ENCODE measurements around the gene CFAP119.

The CFAP119 gene

GRCh38 chr16:30760577-30761426, 1.1 kb downstream of the CFAP119 start:
- Mint-ChIP-seq H3K27ac (peak overlapping the region; percentile 77), H3K9me3 (no peaks in the 10 kb centered on the region), H3K4me1 (ENCODE audit: low read depth) (peaks cover 22% of the 10 kb centered on the region), H3K27me3 (ENCODE audit: low read depth) (no peaks in the 10 kb centered on the region), H3K36me3 (ENCODE audit: low read depth) (peaks cover 12% of the 10 kb centered on the region), H3K4me3 (peak overlapping the region; percentile 86)

GRCh38 chr16:30760001-30760559, 1.8 kb downstream of the CFAP119 start:
- Mint-ChIP-seq H3K27me3 (ENCODE audit: low read depth) (no peaks in the 10 kb centered on the region), H3K4me3 (peak overlapping the region; percentile 0), H3K4me1 (ENCODE audit: low read depth) (peaks cover 22% of the 10 kb centered on the region), H3K27ac (no peak overlapping the region), H3K9me3 (no peaks in the 10 kb centered on the region), H3K36me3 (ENCODE audit: low read depth) (peaks cover 10% of the 10 kb centered on the region)

- Mint-ChIP-seq H3K36me3 (ENCODE audit: low read depth) (peaks cover 7% of the 10 kb centered on the region), H3K27me3 (ENCODE audit: low read depth) (no peaks in the 10 kb centered on the region), H3K27ac (no peak overlapping the region), H3K4me1 (ENCODE audit: low read depth) (peaks cover 22% of the 10 kb centered on the region), H3K9me3 (no peaks in the 10 kb centered on the region), H3K4me3 (no peak overlapping the region)
Observed at GRCh38 chr16:30758988-30759491, 2.8 kb downstream of the CFAP119 start.

- Mint-ChIP-seq H3K36me3 (ENCODE audit: low read depth) (peaks cover 8% of the 10 kb centered on the region), H3K4me1 (ENCODE audit: low read depth) (peaks cover 8% of the 10 kb centered on the region), H3K9me3 (no peaks in the 10 kb centered on the region), H3K27me3 (ENCODE audit: low read depth) (no peaks in the 10 kb centered on the region), H3K27ac (no peak overlapping the region), H3K4me3 (no peak overlapping the region)
Observed at GRCh38 chr16:30757316-30757715, 4.5 kb downstream of the CFAP119 start.

GRCh38 chr16:30756781-30757100, 5.1 kb downstream of the CFAP119 start:
- Mint-ChIP-seq H3K27ac (peak overlapping the region; percentile 67), H3K4me1 (ENCODE audit: low read depth) (peaks cover 8% of the 10 kb centered on the region), H3K4me3 (no peak overlapping the region), H3K27me3 (ENCODE audit: low read depth) (no peaks in the 10 kb centered on the region), H3K9me3 (no peaks in the 10 kb centered on the region), H3K36me3 (ENCODE audit: low read depth) (peaks cover 8% of the 10 kb centered on the region)

GRCh38 chr16:30755955-30756780, 5.7 kb downstream of the CFAP119 start:
- no peaks in the 10 kb centered on the region for H3K9me3 Mint-ChIP-seq
- no peak overlapping the region for H3K4me3 Mint-ChIP-seq
- H3K4me1 Mint-ChIP-seq (ENCODE audit: low read depth), result peaks cover 12% of the 10 kb centered on the region
- peak overlapping the region; percentile 67 for H3K27ac Mint-ChIP-seq
- no peaks in the 10 kb centered on the region for H3K27me3 Mint-ChIP-seq (ENCODE audit: low read depth)
- H3K36me3 Mint-ChIP-seq (ENCODE audit: low read depth), result peaks cover 13% of the 10 kb centered on the region

GRCh38 chr16:30753596-30753995, 8.3 kb downstream of the CFAP119 start:
- Mint-ChIP-seq H3K27me3 (ENCODE audit: low read depth) (no peaks in the 10 kb centered on the region), H3K27ac (no peak overlapping the region), H3K4me1 (ENCODE audit: low read depth) (peaks cover 12% of the 10 kb centered on the region), H3K9me3 (no peaks in the 10 kb centered on the region), H3K4me3 (no peak overlapping the region), H3K36me3 (ENCODE audit: low read depth) (peaks cover 15% of the 10 kb centered on the region)

GRCh38 chr16:30750876-30751465, 10.9 kb downstream of the CFAP119 start:
- Mint-ChIP-seq H3K36me3 (ENCODE audit: low read depth) (peaks cover 15% of the 10 kb centered on the region), H3K9me3 (no peaks in the 10 kb centered on the region), H3K4me3 (no peak overlapping the region), H3K4me1 (ENCODE audit: low read depth) (peaks cover 24% of the 10 kb centered on the region), H3K27me3 (ENCODE audit: low read depth) (no peaks in the 10 kb centered on the region), H3K27ac (no peak overlapping the region)

- peaks cover 13% of the 10 kb centered on the region for H3K36me3 Mint-ChIP-seq (ENCODE audit: low read depth)
- H3K4me1 Mint-ChIP-seq (ENCODE audit: low read depth), result peaks cover 24% of the 10 kb centered on the region
- H3K4me3 Mint-ChIP-seq, result no peak overlapping the region
- no peaks in the 10 kb centered on the region for H3K27me3 Mint-ChIP-seq (ENCODE audit: low read depth)
- no peaks in the 10 kb centered on the region for H3K9me3 Mint-ChIP-seq
- H3K27ac Mint-ChIP-seq, result no peak overlapping the region
Observed at GRCh38 chr16:30750201-30750600, 11.7 kb downstream of the CFAP119 start.

- peaks cover 24% of the 10 kb centered on the region for H3K4me1 Mint-ChIP-seq (ENCODE audit: low read depth)
- no peaks in the 10 kb centered on the region for H3K27me3 Mint-ChIP-seq (ENCODE audit: low read depth)
- H3K4me3 Mint-ChIP-seq, result peak overlapping the region; percentile 95
- peaks cover 21% of the 10 kb centered on the region for H3K36me3 Mint-ChIP-seq (ENCODE audit: low read depth)
- peak overlapping the region; percentile 88 for H3K27ac Mint-ChIP-seq
- H3K9me3 Mint-ChIP-seq, result no peaks in the 10 kb centered on the region
Observed at GRCh38 chr16:30748634-30749445, 13.0 kb downstream of the CFAP119 start.

GRCh38 chr16:30747799-30748633, 13.8 kb downstream of the CFAP119 start, which contains the start of gene PHKG2:
PHKG2 (plus strand) TSS chr16:30748425; CDS start chr16:30748821, 396 bp downstream.
- Mint-ChIP-seq H3K27ac (peak within 1 kb of the TSS; percentile 88), H3K4me3 (peak within 1 kb of the TSS; percentile 95), H3K36me3 (ENCODE audit: low read depth) (peaks cover 23% of the 10 kb centered on the region), H3K27me3 (ENCODE audit: low read depth) (no peaks in the 10 kb centered on the region), H3K9me3 (no peaks in the 10 kb centered on the region), H3K4me1 (ENCODE audit: low read depth) (peaks cover 24% of the 10 kb centered on the region)

GRCh38 chr16:30747331-30747730, 14.5 kb downstream of the CFAP119 start:
- Mint-ChIP-seq H3K27me3 (ENCODE audit: low read depth) (no peaks in the 10 kb centered on the region), H3K4me1 (ENCODE audit: low read depth) (peaks cover 24% of the 10 kb centered on the region), H3K4me3 (peak overlapping the region; percentile 87), H3K27ac (peak overlapping the region; percentile 86), H3K9me3 (no peaks in the 10 kb centered on the region), H3K36me3 (ENCODE audit: low read depth) (peaks cover 23% of the 10 kb centered on the region)

GRCh38 chr16:30746638-30747175, 15.2 kb downstream of the CFAP119 start:
- H3K9me3 Mint-ChIP-seq, result no peaks in the 10 kb centered on the region
- no peak overlapping the region for H3K4me3 Mint-ChIP-seq
- H3K4me1 Mint-ChIP-seq (ENCODE audit: low read depth), result peaks cover 24% of the 10 kb centered on the region
- H3K27ac Mint-ChIP-seq, result no peak overlapping the region
- peaks cover 29% of the 10 kb centered on the region for H3K36me3 Mint-ChIP-seq (ENCODE audit: low read depth)
- no peaks in the 10 kb centered on the region for H3K27me3 Mint-ChIP-seq (ENCODE audit: low read depth)

Data from T-helper 1 cell treated with Interleukin-12 subunit alpha and Interleukin-12 subunit beta and Interleukin-4 antibody, amounts not matched to agents 30 μg/mL and 1 μg/mL, for 36 hours (primary cell).